ENCODE data around the gene CCDC170. TPM values are rescaled to one million over a fixed set of nuclear protein-coding genes. Genes with fewer than 3 reads are reported as not detected.

CCDC170 gene
- total RNA-seq, 1 donor from 2014 or later: 0.07 TPM

DNA sequence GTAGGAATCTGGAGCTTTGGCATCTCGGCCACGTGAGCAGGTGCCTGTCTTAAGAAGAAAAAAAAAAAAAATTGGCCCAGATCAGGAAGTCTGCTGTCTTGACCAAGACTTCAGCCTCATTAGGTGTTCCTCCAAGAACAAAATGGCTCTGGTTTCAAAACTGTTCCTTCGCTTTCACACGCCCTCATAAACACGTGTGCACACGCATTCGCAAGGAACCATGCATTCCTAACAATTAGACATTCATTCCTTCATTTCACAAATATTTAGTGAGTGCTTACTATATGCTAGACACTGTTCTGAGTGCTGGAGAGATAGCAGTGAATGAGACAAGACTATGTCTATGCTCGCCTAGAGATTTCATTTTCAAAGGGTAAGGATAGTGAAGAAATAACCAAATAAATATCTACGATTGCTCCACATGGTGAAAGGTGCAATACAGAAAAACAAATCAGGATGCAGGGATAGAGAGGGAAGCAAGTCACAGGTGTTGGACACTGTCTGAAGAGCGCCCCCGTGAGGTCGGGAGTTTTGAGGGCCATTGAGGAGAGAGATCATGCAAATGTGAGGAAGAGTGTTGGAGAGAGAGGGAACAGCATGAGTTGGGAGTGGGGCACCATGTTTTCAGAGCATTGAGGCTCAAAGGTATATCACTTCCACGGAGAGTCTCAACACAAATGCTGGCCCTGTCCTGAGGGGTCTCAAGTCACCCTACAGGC is 53.3 kb downstream of the CCDC170 start:
- Histone ChIP-seq H3K4me3 (no peak overlapping the region), H3F3A (ENCODE audit: low read depth) (no peaks in the 10 kb centered on the region), H3K4me2 (no peak overlapping the region), H4K20me1 (ENCODE audit: low read depth) (no peaks in the 10 kb centered on the region), H3K9me3 (ENCODE audit: low read depth) (no peaks in the 10 kb centered on the region), H3K27ac (no peak overlapping the region), H3K27me3 (no peaks in the 10 kb centered on the region), H2AFZ (replicated peaks) (no peak overlapping the region), H3K36me3 (no peaks in the 10 kb centered on the region), H3K4me1 (no peaks in the 10 kb centered on the region), H3K79me2 (ENCODE audit: low read depth) (no peaks in the 10 kb centered on the region), H3K9ac (no peak overlapping the region)
- Mint-ChIP-seq H3K4me3 (no peak overlapping the region), H3K27ac (no peak overlapping the region), H3K36me3 (no peaks in the 10 kb centered on the region), H3K4me1 (no peaks in the 10 kb centered on the region), H3K9me3 (no peaks in the 10 kb centered on the region), H3K27me3 (ENCODE audit: insufficient read depth, low read depth) (no peaks in the 10 kb centered on the region)
- peak; percentile 4 for TF ChIP-seq CTCF (IDR thresholded peaks at IDR 0.05)
- TF ChIP-seq EZH2phosphoT487 (IDR thresholded peaks at IDR 0.05): no peak
- DNase-seq (ENCODE audit: low spot score): no peak

DNA sequence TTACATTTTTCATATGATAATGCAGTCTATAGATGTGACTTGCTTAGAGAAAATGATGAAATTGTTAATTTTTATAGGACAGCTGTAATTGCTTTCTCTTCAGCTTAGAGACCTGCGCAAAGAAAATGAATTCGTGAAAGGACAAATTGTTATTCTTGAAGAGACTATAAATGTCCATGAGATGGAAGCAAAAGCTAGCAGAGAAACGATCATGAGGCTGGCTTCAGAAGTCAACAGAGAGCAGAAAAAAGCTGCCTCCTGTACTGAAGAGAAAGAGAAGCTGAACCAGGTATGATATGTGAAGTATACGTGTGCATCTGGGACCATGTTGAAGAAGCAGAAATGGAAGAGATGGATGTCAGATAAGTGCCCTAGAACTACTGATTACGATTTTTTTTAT is 54.4 kb downstream of the CCDC170 start:
- Mint-ChIP-seq H3K27me3 (ENCODE audit: insufficient read depth, low read depth) (no peaks in the 10 kb centered on the region), H3K4me3 (no peak overlapping the region), H3K9me3 (no peaks in the 10 kb centered on the region), H3K36me3 (no peaks in the 10 kb centered on the region), H3K27ac (no peak overlapping the region), H3K4me1 (no peaks in the 10 kb centered on the region)
- no peak overlapping the region for H3K4me3 ChIP-seq
- no peaks in the 10 kb centered on the region for H3K27me3 ChIP-seq
- H3K9me3 ChIP-seq (ENCODE audit: low read depth): no peaks in the 10 kb centered on the region
- H3K79me2 ChIP-seq (ENCODE audit: low read depth): no peaks in the 10 kb centered on the region
- no peak overlapping the region for H3K9ac ChIP-seq
- TF ChIP-seq EZH2phosphoT487 (IDR thresholded peaks at IDR 0.05): no peak
- no peak for TF ChIP-seq CTCF (IDR thresholded peaks at IDR 0.05)
- TF ChIP-seq EZH2 (IDR thresholded peaks at IDR 0.05): no peak
- H3K27ac ChIP-seq: no peak overlapping the region
- no peak overlapping the region for H3K4me2 ChIP-seq
- no peaks in the 10 kb centered on the region for H3K4me1 ChIP-seq
- H2AFZ ChIP-seq (replicated peaks): no peak overlapping the region
- no peaks in the 10 kb centered on the region for H3F3A ChIP-seq (ENCODE audit: low read depth)
- no peaks in the 10 kb centered on the region for H4K20me1 ChIP-seq (ENCODE audit: low read depth)
- DNase-seq (ENCODE audit: low spot score): no peak
- no peaks in the 10 kb centered on the region for H3K36me3 ChIP-seq

DNA sequence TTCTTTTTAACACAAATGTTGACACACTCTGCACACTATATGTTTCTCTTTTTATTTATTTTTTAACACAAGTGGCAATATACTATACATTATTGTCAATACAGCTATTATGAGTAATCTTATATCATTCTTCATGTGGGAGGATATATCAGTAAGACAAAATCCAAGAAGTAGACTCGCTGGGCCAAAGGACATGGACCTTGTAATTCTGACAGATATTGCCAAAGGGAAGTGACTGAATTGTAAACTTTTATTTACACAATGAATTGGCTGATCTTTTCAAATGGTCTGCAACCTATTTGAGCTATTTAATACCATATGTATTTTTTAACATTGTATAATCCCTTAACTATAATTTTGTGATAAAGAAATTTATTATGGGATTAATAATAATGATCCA is 56.0 kb downstream of the CCDC170 start:
- H4K20me1 ChIP-seq (ENCODE audit: low read depth): no peaks in the 10 kb centered on the region
- no peaks in the 10 kb centered on the region for H3F3A ChIP-seq (ENCODE audit: low read depth)
- H2AFZ ChIP-seq (replicated peaks): no peak overlapping the region
- no peak for TF ChIP-seq EZH2 (IDR thresholded peaks at IDR 0.05)
- H3K9me3 Mint-ChIP-seq: no peaks in the 10 kb centered on the region
- no peak overlapping the region for H3K9ac ChIP-seq
- no peaks in the 10 kb centered on the region for H3K4me1 ChIP-seq
- H3K79me2 ChIP-seq (ENCODE audit: low read depth): no peaks in the 10 kb centered on the region
- H3K27ac ChIP-seq: no peak overlapping the region
- no peaks in the 10 kb centered on the region for H3K27me3 ChIP-seq
- no peaks in the 10 kb centered on the region for H3K4me1 Mint-ChIP-seq
- H3K4me2 ChIP-seq: no peak overlapping the region
- no peak for DNase-seq (ENCODE audit: low spot score)
- no peaks in the 10 kb centered on the region for H3K36me3 ChIP-seq
- H3K36me3 Mint-ChIP-seq: no peaks in the 10 kb centered on the region
- H3K27me3 Mint-ChIP-seq (ENCODE audit: insufficient read depth, low read depth): no peaks in the 10 kb centered on the region
- no peak overlapping the region for H3K4me3 ChIP-seq
- no peak overlapping the region for H3K27ac Mint-ChIP-seq
- H3K4me3 Mint-ChIP-seq: no peak overlapping the region
- H3K9me3 ChIP-seq (ENCODE audit: low read depth): no peaks in the 10 kb centered on the region

DNA sequence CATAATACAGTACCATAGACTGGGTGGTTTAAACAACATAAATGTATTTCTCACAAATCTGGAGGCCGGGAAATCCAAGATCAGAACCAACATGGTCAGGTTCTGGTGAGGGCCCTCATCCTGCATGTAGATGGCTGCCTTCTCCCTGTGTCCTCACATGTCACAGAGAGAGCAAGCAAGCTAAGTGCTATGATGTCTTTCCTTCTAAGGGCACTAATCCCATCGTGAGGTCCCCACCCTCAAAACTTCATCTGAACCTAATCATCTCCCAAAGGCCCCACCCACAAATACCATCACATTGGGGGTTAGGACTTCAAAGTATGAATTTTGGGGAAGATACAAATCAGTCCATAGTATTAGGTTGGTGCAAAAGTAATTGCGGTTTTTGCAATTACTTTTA is 56.8 kb downstream of the CCDC170 start:
- no peak overlapping the region for H2AFZ ChIP-seq (replicated peaks)
- H3K4me2 ChIP-seq: no peak overlapping the region
- Mint-ChIP-seq H3K4me1 (no peaks in the 10 kb centered on the region), H3K27me3 (ENCODE audit: insufficient read depth, low read depth) (no peaks in the 10 kb centered on the region), H3K4me3 (no peak overlapping the region), H3K27ac (no peak overlapping the region), H3K36me3 (no peaks in the 10 kb centered on the region), H3K9me3 (no peaks in the 10 kb centered on the region)
- H3K4me3 ChIP-seq: no peak overlapping the region
- H3F3A ChIP-seq (ENCODE audit: low read depth): no peaks in the 10 kb centered on the region
- no peaks in the 10 kb centered on the region for H4K20me1 ChIP-seq (ENCODE audit: low read depth)
- H3K27me3 ChIP-seq: no peaks in the 10 kb centered on the region
- DNase-seq (ENCODE audit: low spot score): no peak
- H3K4me1 ChIP-seq: no peaks in the 10 kb centered on the region
- no peak overlapping the region for H3K9ac ChIP-seq
- no peaks in the 10 kb centered on the region for H3K36me3 ChIP-seq
- TF ChIP-seq EZH2phosphoT487 (IDR thresholded peaks at IDR 0.05) (no peak), EZH2 (IDR thresholded peaks at IDR 0.05) (no peak), CTCF (IDR thresholded peaks at IDR 0.05) (no peak)
- H3K79me2 ChIP-seq (ENCODE audit: low read depth): no peaks in the 10 kb centered on the region
- H3K27ac ChIP-seq: no peak overlapping the region
- H3K9me3 ChIP-seq (ENCODE audit: low read depth): no peaks in the 10 kb centered on the region

All from neural progenitor cell (in vitro differentiated cells).